ENCODE data around the gene SHROOM1.

GRCh38 chr5:132829742-132830435 lies 558 bp downstream of the SHROOM1 start:
- peak; percentile 81 for TF ChIP-seq CTCF (conservative IDR thresholded peaks at IDR 0.05; ENCODE audit: low read length)
- no peak for TF ChIP-seq EZH2phosphoT487 (IDR thresholded peaks at IDR 0.05; ENCODE audit: borderline replicate concordance, low read depth, low read length)
